SK-N-SH (cell line): Measurements from ENCODE around the gene C1QL2. TPM values are rescaled to one million over a fixed set of nuclear protein-coding genes. Genes with fewer than 3 reads are reported as not detected.

Source experiments
- CTCF ChIA-PET: fragments of 300-600, 350-600 bp; formaldehyde crosslinking; extraction: SDS; loops from one replicate; lab custom pipeline; 2021; lab: Yijun Ruan, JAX
- POLR2A ChIA-PET: fragments of 350-600 bp; sonication (Branson Sonifier 250); formaldehyde crosslinking; extraction: SDS; loops from one replicate; lab custom pipeline; 2020; ENCODE audit warnings: antibody characterized with exemption, inconsistent platforms; lab: Yijun Ruan, JAX
- DNase-seq: peaks from one replicate; pipeline ENCODE4 v3.0.0; 2012
- H2AFZ ChIP-seq: fragments of 200-600 bp; sonication (generic); 2 replicates; pipeline ENCODE4 v1.8.1; 2016; ENCODE audit warnings: antibody characterized with exemption, mild to moderate bottlenecking, low read depth
- H3F3A ChIP-seq: fragments of 200-600 bp; sonication (generic); replicated peaks from 2 replicates; pipeline ENCODE3; 2016; ENCODE audit warnings: antibody characterized with exemption, mild to moderate bottlenecking; ENCODE audit not compliant: insufficient read depth
- H3K27ac ChIP-seq, 2 experiments: fragments of 200-500 bp in 1 of 2; fragments of 200-600 bp in 1 of 2; sonication (Bioruptor generic) in 1 of 2; sonication (generic), shearing (Covaris generic) in 1 of 2; 2 replicates each; pipeline versions ENCODE4 v1.5.1 to v1.6.1; 2014 to 2016; ENCODE audit warnings: low read depth in 2 of 2, inconsistent platforms in 1 of 2, low read length in 1 of 2, mild to moderate bottlenecking in 1 of 2, mixed read lengths in 1 of 2
- H3K27me3 ChIP-seq: fragments of 200-600 bp; sonication (generic), shearing (Covaris generic); 2 replicates; pipeline ENCODE4 v1.6.1; 2016; ENCODE audit warnings: mixed run types; ENCODE audit not compliant: insufficient read depth
- H3K36me3 ChIP-seq, 2 experiments: fragments of 200-500 bp in 1 of 2; fragments of 200-600 bp in 1 of 2; sonication (Bioruptor generic) in 1 of 2; sonication (generic) in 1 of 2; replicated peaks in 1 of 2; 2 replicates each; pipeline versions ENCODE3 to v1.5.1; 2014 to 2016; ENCODE audit warnings: low read length in 1 of 2, mild to moderate bottlenecking in 1 of 2; ENCODE audit not compliant: insufficient read depth in 2 of 2, control insufficient read depth in 1 of 2
- H3K4me1 ChIP-seq, 2 experiments: fragments of 200-500 bp in 1 of 2; fragments of 200-600 bp in 1 of 2; sonication (Bioruptor generic) in 1 of 2; sonication (generic), shearing (Covaris generic) in 1 of 2; 2 replicates each; pipeline versions ENCODE4 v1.5.1 to v1.6.1; 2014 to 2016; ENCODE audit warnings: low read depth in 1 of 2, low read length in 1 of 2, mixed run types in 1 of 2; ENCODE audit not compliant: insufficient read depth in 2 of 2, control insufficient read depth in 1 of 2
- H3K4me2 ChIP-seq: fragments of 200-600 bp; sonication (generic), shearing (Covaris generic); 2 replicates; pipeline ENCODE4 v1.6.1; 2017; ENCODE audit warnings: mixed run types
- H3K4me3 ChIP-seq, 2 experiments: fragments of 200-500 bp in 1 of 2; fragments of 200-600 bp in 1 of 2; sonication (Bioruptor generic) in 1 of 2; sonication (generic), shearing (Covaris generic) in 1 of 2; 2 replicates each; pipeline versions ENCODE4 v1.5.1 to v1.8.1; 2014 to 2016; ENCODE audit warnings: low read depth in 2 of 2, inconsistent platforms in 1 of 2, low read length in 1 of 2, mild to moderate bottlenecking in 1 of 2, mixed read lengths in 1 of 2, moderate library complexity in 1 of 2
- H3K79me2 ChIP-seq: fragments of 200-600 bp; sonication (generic); 2 replicates; pipeline ENCODE4 v1.8.1; 2017; ENCODE audit warnings: mild to moderate bottlenecking; ENCODE audit not compliant: insufficient read depth
- H3K9ac ChIP-seq: fragments of 200-600 bp; sonication (generic); 2 replicates; pipeline ENCODE4 v1.6.1; 2017; ENCODE audit warnings: mixed run types
- H3K9me2 ChIP-seq: fragments of 200-600 bp; sonication (generic); 2 replicates; pipeline ENCODE4 v1.6.1; 2017; ENCODE audit warnings: mixed run types
- H3K9me3 ChIP-seq: fragments of 200-600 bp; sonication (generic); 2 replicates; pipeline ENCODE4 v1.6.1; 2017; ENCODE audit warnings: mixed run types, mild to moderate bottlenecking, moderate library complexity
- H4K20me1 ChIP-seq: fragments of 200-600 bp; sonication (generic); 2 replicates; pipeline ENCODE4 v1.6.1; 2017; ENCODE audit warnings: mild to moderate bottlenecking, mixed run types; ENCODE audit not compliant: insufficient read depth
- EP300 ChIP-seq, 2 experiments: IDR thresholded peaks; 2 replicates each; pipeline versions ENCODE4 v1.4.0 to v1.6.1; 2012; ENCODE audit warnings: borderline replicate concordance in 1 of 2, low read depth in 1 of 2, low read length in 1 of 2
- FOXJ3 ChIP-seq: sonication (generic); formaldehyde crosslinking; IDR thresholded peaks from 2 replicates; pipeline ENCODE4 v1.5.1; 2020; ENCODE audit warnings: mild to moderate bottlenecking, missing genetic modification reagents
- FOXM1 ChIP-seq: IDR thresholded peaks from 2 replicates; pipeline ENCODE4 v1.4.0; 2012; ENCODE audit warnings: low read depth, mild to moderate bottlenecking
- GATA2 ChIP-seq: sonication (generic); formaldehyde crosslinking; IDR thresholded peaks from 2 replicates; pipeline ENCODE4 v1.5.0; 2020; ENCODE audit warnings: mild to moderate bottlenecking, missing genetic modification reagents
- MEF2A ChIP-seq: IDR thresholded peaks from 2 replicates; pipeline ENCODE4 v1.4.0; 2012; ENCODE audit warnings: low read depth, borderline replicate concordance
- MXI1 ChIP-seq: IDR thresholded peaks from 2 replicates; pipeline ENCODE4 v1.6.1; 2012; ENCODE audit warnings: mild to moderate bottlenecking, low read depth, low read length, improper control_type of control experiment
- POLR2AphosphoS5 ChIP-seq: IDR thresholded peaks from 2 replicates; pipeline ENCODE4 v1.6.1; 2012; ENCODE audit warnings: low read depth, low read length
- REST ChIP-seq: IDR thresholded peaks from 2 replicates; pipeline ENCODE4 v1.6.1; 2012; ENCODE audit warnings: mild to moderate bottlenecking, low read depth, low read length, moderate library complexity
- RXRA ChIP-seq: IDR thresholded peaks from 2 replicates; pipeline ENCODE4 v1.4.0; 2012; ENCODE audit warnings: low read depth, mild to moderate bottlenecking, borderline replicate concordance
- ZBTB33 ChIP-seq: IDR thresholded peaks from 2 replicates; pipeline ENCODE4 v1.4.0; 2012; ENCODE audit warnings: low read depth, borderline replicate concordance
- WGBS: methylation state at CpG from one replicate; pipeline ENCODE4 v1.1.6; 2017; ENCODE audit warnings: low lambda C conversion rate; 5-methylcytosine and 5-hydroxymethylcytosine counted together
- polyA plus RNA-seq, 3 experiments: library from polyadenylated mRNA; depleted of rRNA; stranded (reverse); fragments of >200 nt; gene quantifications; 2 replicates each; pipeline ENCODE4 v1.2.3, GENCODE V29; 2012
- TF ChIP-seq, protein P1 (sequence below): IDR thresholded peaks from 2 replicates; pipeline ENCODE4; 2012

The C1QL2 gene
- polyA plus RNA-seq, 1 of the 3 experiments (the other 2 are of a cell fraction) = not detected

GRCh38 chr2:119144806-119145205 lies 13.7 kb downstream of the C1QL2 start:
- WGBS = 25% methylated on average over 5 of the region's 5 CpGs
- Histone ChIP-seq H2AFZ (no peak overlapping the region), H4K20me1 (no peaks in the 10 kb centered on the region), H3K27ac (no peak overlapping the region), H3K79me2 (no peaks in the 10 kb centered on the region), H3K4me3 (no peak overlapping the region), H3K36me3 (no peaks in the 10 kb centered on the region), H3K4me1 (peaks cover 0 to 3% of the 10 kb centered on the region in 2 experiments; a peak in 1 of 4 replicates), H3F3A (no peaks in the 10 kb centered on the region), H3K4me2 (no peak overlapping the region), H3K9ac (no peak overlapping the region), H3K9me3 (no peaks in the 10 kb centered on the region), H3K27me3 (no peaks in the 10 kb centered on the region; the same call in 1 of the 2 replicates), H3K9me2 (no peaks in the 10 kb centered on the region)
- no peak for DNase-seq
- ChIA-PET POLR2A (no interaction called here), CTCF (no interaction called here)
- TF ChIP-seq REST = no peak
- TF ChIP-seq, protein P1, sequence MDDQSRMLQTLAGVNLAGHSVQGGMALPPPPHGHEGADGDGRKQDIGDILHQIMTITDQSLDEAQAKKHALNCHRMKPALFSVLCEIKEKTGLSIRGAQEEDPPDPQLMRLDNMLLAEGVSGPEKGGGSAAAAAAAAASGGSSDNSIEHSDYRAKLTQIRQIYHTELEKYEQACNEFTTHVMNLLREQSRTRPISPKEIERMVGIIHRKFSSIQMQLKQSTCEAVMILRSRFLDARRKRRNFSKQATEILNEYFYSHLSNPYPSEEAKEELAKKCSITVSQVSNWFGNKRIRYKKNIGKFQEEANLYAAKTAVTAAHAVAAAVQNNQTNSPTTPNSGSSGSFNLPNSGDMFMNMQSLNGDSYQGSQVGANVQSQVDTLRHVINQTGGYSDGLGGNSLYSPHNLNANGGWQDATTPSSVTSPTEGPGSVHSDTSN = no peak
- no peak for TF ChIP-seq MXI1
- no peak for TF ChIP-seq GATA2 (CRISPR knock-in tag)
- TF ChIP-seq RXRA = no peak
- TF ChIP-seq FOXJ3 (CRISPR knock-in tag) = no peak
- TF ChIP-seq POLR2AphosphoS5 = no peak
- no peak for TF ChIP-seq MEF2A

GRCh38 chr2:119142824-119143223 lies 15.7 kb downstream of the C1QL2 start:
- TF ChIP-seq ZBTB33 (no peak), EP300 (IDR thresholded peaks at IDR 0.05; ENCODE audit: borderline replicate concordance in 1 of 2, low read depth in 1 of 2, low read length in 1 of 2) (no peak), FOXM1 (no peak)
- TF ChIP-seq, all 33 proteins: peak for 0
- DNase-seq = no peak
- no peak overlapping the region for H3K9ac ChIP-seq
- H3K36me3 ChIP-seq = no peaks in the 10 kb centered on the region
- POLR2A ChIA-PET = no interaction called here
- WGBS = 27% methylated on average over 9 of the region's 11 CpGs
- H3K9me3 ChIP-seq = no peaks in the 10 kb centered on the region
- H3K4me2 ChIP-seq = no peak overlapping the region
- CTCF ChIA-PET = no interaction called here
- H3K4me3 ChIP-seq = no peak overlapping the region
- H3K27me3 ChIP-seq = no peaks in the 10 kb centered on the region; the same call in 1 of the 2 replicates
- no peaks in the 10 kb centered on the region for H3K79me2 ChIP-seq
- no peak overlapping the region for H2AFZ ChIP-seq
- no peaks in the 10 kb centered on the region for H3K9me2 ChIP-seq
- H3F3A ChIP-seq = no peaks in the 10 kb centered on the region
- H3K4me1 ChIP-seq = peaks cover 0 to 3% of the 10 kb centered on the region in 2 experiments; a peak in 1 of 4 replicates
- H4K20me1 ChIP-seq = no peaks in the 10 kb centered on the region
- no peak overlapping the region for H3K27ac ChIP-seq
